Pancreas (tissue), 10 donors: Measurements from ENCODE around the gene DCAF4. TPM values are rescaled to one million over a fixed set of nuclear protein-coding genes. Genes with fewer than 3 reads are reported as not detected.
"Not testable (repeated sequence)": the region's sequence is repeated elsewhere in the genome, so short reads cannot be mapped to it uniquely, and the experiment has no call there.

Source experiments
- ATAC-seq, 4 donors: fragments of 200-7000 bp; cut with Tn5 transposase; one replicate each; pipeline versions ENCODE4 v1.8.0 to v1.9.1; 2020; ENCODE audit warnings: mild to moderate bottlenecking in 4 of 4, moderate library complexity in 4 of 4
- DNase-seq, 6 donors: peaks; one replicate each; pipeline ENCODE4 v3.0.0-alpha.2; 2020
- FAIRE-seq: peaks from 2 replicates; lab custom pipeline; 2012; peaks lifted over from hg19 to GRCh38; lab: Jason Lieb, UNC
- H3K27ac ChIP-seq, 4 donors: fragments of 200-600 bp; sonication (generic); 1 replicate in 3 of 4; 2 replicates in 1 of 4; pipeline versions ENCODE4 v1.5.0 to v1.8.0; 2020
- H3K27me3 ChIP-seq, 4 donors: fragments of 200-600 bp; one replicate each; pipeline ENCODE4 v1.8.0; 2021
- H3K36me3 ChIP-seq, 3 donors: fragments of 200-600 bp; sonication (generic) in 1 of 3; one replicate each; pipeline versions ENCODE4 v1.5.0 to v1.8.0; 2020 to 2021
- H3K4me1 ChIP-seq, 3 donors: fragments of 200-600 bp; one replicate each; pipeline ENCODE4 v1.8.0; 2021
- H3K4me3 ChIP-seq, 4 donors: fragments of 200-600 bp; sonication (generic) in 2 of 4; one replicate each; pipeline versions ENCODE4 v1.5.0 to v1.8.0; 2020 to 2021
- H3K9me3 ChIP-seq, 4 donors: fragments of 200-600 bp; one replicate each; pipeline ENCODE4 v1.8.0; 2021
- WGBS, 2 donors: extraction: QIAGEN DNeasy Blood & Tissue Kit; methylation state at CpG; one replicate each; pipeline ENCODE4 v1.1.7; 2013; 5-methylcytosine and 5-hydroxymethylcytosine counted together
- intact Hi-C, 3 donors: fragments of 100-400 bp; cut with DNase I; formaldehyde crosslinking; loops; one replicate each; pipeline versions ENCODE4 v1.11.1 to v1.14.2; 2022
- polyA plus RNA-seq, 2 donors: library from polyadenylated mRNA; stranded (reverse); fragments of 200-250 nt; gene quantifications; one replicate each; pipeline ENCODE4 v1.2.3, GENCODE V29; 2013
- total RNA-seq, 6 donors: library from RNA; stranded (reverse); fragmentation: NEBNext Ultra II Directional in 4 of 6; extraction: Animal tissue kit (Norgen Biotek cat#: 25700) in 4 of 6; gene quantifications; one replicate each; pipeline versions ENCODE4 v1.2.1 to v1.2.4, GENCODE V29; 2021 to 2023
- TF ChIP-seq, protein P1 (sequence below), 4 donors: fragments of 200-600 bp; sonication (generic) in 3 of 4; IDR thresholded peaks; one replicate each; pipeline versions ENCODE4 v1.5.0 to v1.8.0; 2021; ENCODE audit warnings: antibody characterized with exemption in 4 of 4
- donor health status: healthy with polysubstance abuse.
- donor health status: DM: no; HTN: no; CAD: no; lungs with moderate emphysema.
- donor health status: DM: no; HTN: no; CAD: no.
- donor health status: control.
- donor health status: control.
- donor health status: Bipolar disorder and iron deficiency.
- donor health status: DM: yes; HTN: yes; CAD: no.
- donor health status: DM: no; HTN: no; CAD: no.
- donor health status: DM: no; HTN: no; CAD: no.
- donor health status: DM: yes; HTN: yes; CAD: no.

Gene DCAF4
- total and polyA plus RNA-seq, 8 donors = 7.8 to 14.5 (median 11.2) TPM

DNA sequence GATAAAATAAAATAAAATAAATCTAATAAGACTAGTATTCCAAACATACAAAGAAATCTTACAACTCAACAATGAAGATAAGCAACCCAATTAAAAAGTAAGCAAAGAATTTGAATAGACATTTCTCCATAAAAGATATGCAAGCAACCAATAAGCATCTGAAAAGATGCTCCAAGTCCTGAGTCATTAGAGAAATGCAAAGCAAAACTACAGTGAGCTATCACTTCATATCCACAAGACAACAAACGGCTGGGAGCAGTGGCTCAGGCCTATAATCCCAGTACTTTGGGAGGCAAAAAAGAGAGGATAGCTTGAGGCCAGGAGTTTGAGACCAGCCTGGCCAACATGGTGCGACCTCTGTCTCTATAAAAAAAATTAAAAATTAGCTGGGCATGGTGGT, 73.8 kb downstream of the DCAF4 start:
- TF ChIP-seq, protein P1, sequence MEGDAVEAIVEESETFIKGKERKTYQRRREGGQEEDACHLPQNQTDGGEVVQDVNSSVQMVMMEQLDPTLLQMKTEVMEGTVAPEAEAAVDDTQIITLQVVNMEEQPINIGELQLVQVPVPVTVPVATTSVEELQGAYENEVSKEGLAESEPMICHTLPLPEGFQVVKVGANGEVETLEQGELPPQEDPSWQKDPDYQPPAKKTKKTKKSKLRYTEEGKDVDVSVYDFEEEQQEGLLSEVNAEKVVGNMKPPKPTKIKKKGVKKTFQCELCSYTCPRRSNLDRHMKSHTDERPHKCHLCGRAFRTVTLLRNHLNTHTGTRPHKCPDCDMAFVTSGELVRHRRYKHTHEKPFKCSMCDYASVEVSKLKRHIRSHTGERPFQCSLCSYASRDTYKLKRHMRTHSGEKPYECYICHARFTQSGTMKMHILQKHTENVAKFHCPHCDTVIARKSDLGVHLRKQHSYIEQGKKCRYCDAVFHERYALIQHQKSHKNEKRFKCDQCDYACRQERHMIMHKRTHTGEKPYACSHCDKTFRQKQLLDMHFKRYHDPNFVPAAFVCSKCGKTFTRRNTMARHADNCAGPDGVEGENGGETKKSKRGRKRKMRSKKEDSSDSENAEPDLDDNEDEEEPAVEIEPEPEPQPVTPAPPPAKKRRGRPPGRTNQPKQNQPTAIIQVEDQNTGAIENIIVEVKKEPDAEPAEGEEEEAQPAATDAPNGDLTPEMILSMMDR (IDR thresholded peaks at IDR 0.05) = no peak
- FAIRE-seq = no peak
- no peak overlapping the region for H3K4me3 ChIP-seq
- H3K9me3 ChIP-seq = no peaks in the 10 kb centered on the region
- H3K27ac ChIP-seq = no peak overlapping the region
- intact Hi-C loops = no loop called here
- no peak for DNase-seq
- peaks cover 0 to 3% (median 0%) of the 10 kb centered on the region in 3 donors for H3K4me1 ChIP-seq
- no peak for ATAC-seq
- WGBS, 2 donors = 93 to 97% methylated on average over 2 of the region's 2 CpGs
- peaks cover 0 to 18% (median 5%) of the 10 kb centered on the region in 3 donors for H3K36me3 ChIP-seq
- no peaks in the 10 kb centered on the region for H3K27me3 ChIP-seq

DNA sequence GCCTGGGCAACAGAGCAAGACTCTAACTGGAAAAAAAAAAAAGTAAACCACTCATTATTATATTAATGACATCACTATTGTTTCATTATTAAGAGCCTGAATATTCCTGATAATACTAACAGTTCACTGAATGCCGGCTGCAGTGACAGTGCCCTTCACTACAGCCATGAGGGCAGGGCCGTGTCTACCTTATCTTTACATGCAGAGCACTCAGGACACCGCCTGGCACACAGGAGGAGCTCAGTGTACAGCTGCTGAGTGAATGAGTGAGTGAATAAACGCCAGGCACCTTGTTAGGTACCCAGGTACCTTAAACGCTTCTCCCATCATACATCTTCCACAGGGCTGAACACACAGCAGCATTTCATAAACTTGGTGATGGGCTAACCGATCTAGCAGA, 77.4 kb downstream of the DCAF4 start:
- H3K4me3 ChIP-seq = no peak overlapping the region
- H3K27me3 ChIP-seq = no peaks in the 10 kb centered on the region
- no peak overlapping the region for H3K27ac ChIP-seq
- H3K4me1 ChIP-seq = peaks cover 0 to 8% (median 0%) of the 10 kb centered on the region in 3 donors
- 93 to 94% methylated on average over 6 of the region's 6 CpGs for WGBS, 2 donors
- DNase-seq (no peak), ATAC-seq (no peak), FAIRE-seq (no peak)
- no peaks in the 10 kb centered on the region for H3K36me3 ChIP-seq
- no peaks in the 10 kb centered on the region for H3K9me3 ChIP-seq
- intact Hi-C loops = no loop called here
- TF ChIP-seq, protein P1 (IDR thresholded peaks at IDR 0.05) = no peak

DNA sequence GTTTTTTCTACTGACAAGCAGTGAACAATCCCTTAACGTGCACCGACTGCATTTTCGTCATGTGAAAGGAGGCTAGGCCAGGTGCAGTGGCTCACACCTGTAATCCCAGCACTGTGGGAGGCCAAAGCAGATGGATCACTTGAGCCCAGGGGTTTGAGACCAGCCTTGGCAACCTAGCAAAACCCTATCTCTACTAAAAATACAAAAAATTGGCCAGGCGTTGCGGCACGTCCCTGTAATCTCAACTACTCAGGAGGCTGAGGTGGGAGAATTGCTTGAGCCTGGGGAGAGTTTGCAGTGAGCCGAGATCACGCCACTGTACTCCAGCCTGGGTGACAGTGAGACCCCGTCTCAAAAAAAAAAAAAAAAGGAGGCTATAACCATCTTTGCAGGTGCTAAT, 78.4 kb downstream of the DCAF4 start:
- not testable (repeated sequence) for FAIRE-seq
- 45 to 50% methylated on average over 9 of the region's 9 CpGs for WGBS, 2 donors
- peak in 1 of 6 donors; percentile 5 for DNase-seq

DNA sequence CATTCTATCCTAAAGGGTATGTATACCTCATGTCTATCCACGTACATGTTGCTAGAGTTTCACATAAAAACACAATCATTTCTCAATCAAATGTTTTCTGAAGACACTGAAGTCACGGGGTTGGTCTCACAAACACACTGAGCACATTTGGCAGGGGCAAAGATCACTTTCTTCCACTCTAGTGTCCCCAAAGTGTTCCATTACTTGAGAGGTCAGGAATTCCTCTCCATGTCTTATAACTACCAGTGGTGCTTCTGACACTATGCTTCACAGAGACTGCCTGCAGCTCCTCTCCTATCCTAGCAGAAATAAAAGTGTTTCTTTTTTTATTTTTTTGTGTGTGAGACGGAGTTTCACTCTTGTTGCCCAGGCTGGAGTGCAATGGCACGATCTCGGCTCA, 81.6 kb downstream of the DCAF4 start:
- FAIRE-seq (no peak), ATAC-seq (no peak)
- H3K27ac ChIP-seq = no peak overlapping the region

More for the DNA sequence above, 78.4 kb downstream of the DCAF4 start:
- H3K4me1 ChIP-seq, H3K36me3 ChIP-seq, H3K27me3 ChIP-seq, H3K4me3 ChIP-seq, intact Hi-C loops, ATAC-seq, H3K9me3 ChIP-seq: not testable (repeated sequence)
- H3K27ac ChIP-seq = peak overlapping the region in 3 of 4 donors; percentile 25 to 68 (median 54)

DNA sequence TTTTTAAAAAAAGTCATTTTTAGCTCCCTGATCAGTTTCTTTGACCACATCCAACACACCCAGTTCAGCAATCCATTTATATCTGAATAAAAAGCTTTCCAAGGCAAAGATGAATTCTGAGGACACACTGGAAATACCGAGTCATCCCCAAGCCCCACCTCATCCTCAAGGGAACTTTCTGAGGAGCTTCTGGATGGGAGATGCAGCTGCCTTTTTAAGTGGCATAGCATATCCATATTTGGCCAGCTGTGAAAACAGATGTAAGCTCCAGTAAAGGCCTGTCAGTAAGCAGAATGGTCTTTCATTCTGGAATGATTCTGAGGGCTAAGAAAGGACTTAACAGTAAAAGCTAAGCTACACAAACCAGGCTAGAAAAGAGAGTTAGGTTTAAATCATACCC, 82.2 kb downstream of the DCAF4 start:
- ATAC-seq (no peak), FAIRE-seq (no peak), DNase-seq (no peak)
- intact Hi-C loops = no loop called here
- TF ChIP-seq, protein P1 (IDR thresholded peaks at IDR 0.05) = no peak
- WGBS, 2 donors = 79 to 87% methylated on average over 1 of the region's 1 CpG
- no peak overlapping the region for H3K27ac ChIP-seq
- peaks cover 0 to 8% (median 0%) of the 10 kb centered on the region in 3 donors for H3K4me1 ChIP-seq
- no peaks in the 10 kb centered on the region for H3K9me3 ChIP-seq
- no peak overlapping the region for H3K4me3 ChIP-seq
- H3K36me3 ChIP-seq = peaks cover 0 to 3% (median 0%) of the 10 kb centered on the region in 3 donors
- no peaks in the 10 kb centered on the region for H3K27me3 ChIP-seq

More for the DNA sequence above, 81.6 kb downstream of the DCAF4 start:
- no peak overlapping the region for H3K4me3 ChIP-seq
- intact Hi-C loops = no loop called here
- H3K27me3 ChIP-seq = no peaks in the 10 kb centered on the region
- WGBS, 2 donors = 83 to 84% methylated on average over 5 of the region's 5 CpGs
- peaks cover 0 to 3% (median 0%) of the 10 kb centered on the region in 3 donors for H3K36me3 ChIP-seq
- TF ChIP-seq, protein P1 (IDR thresholded peaks at IDR 0.05) = no peak
- peaks cover 0 to 8% (median 0%) of the 10 kb centered on the region in 3 donors for H3K4me1 ChIP-seq
- DNase-seq = no peak
- H3K9me3 ChIP-seq = no peaks in the 10 kb centered on the region

Other genes starting within 250 kb of the DCAF4 start
- gene DPF3, start 32.4 kb upstream of the DCAF4 start, total RNA-seq = 1 to 10 TPM in 3 of 6 donors, under 1 TPM in 3; 0.14 to 1.3 (median 1.1) TPM
- gene DPF3, start 32.4 kb upstream of the DCAF4 start, polyA plus RNA-seq = under 1 TPM; 0.46 to 0.77 TPM
- gene ZFYVE1, start 100.6 kb downstream of the DCAF4 start, total RNA-seq = 10 to 100 TPM in 1 of 6 donors, 1 to 10 TPM in 5; 3.1 to 13.8 (median 6.9) TPM
- gene ZFYVE1, start 100.6 kb downstream of the DCAF4 start, polyA plus RNA-seq = 1 to 10 TPM; 3.2 to 4.4 TPM
- 10 to 100 TPM; 22.7 to 39.6 (median 28.4) TPM for gene RBM25, start 132.1 kb downstream of the DCAF4 start, total RNA-seq
- 10 to 100 TPM; 52.5 to 62.8 TPM for gene RBM25, start 132.1 kb downstream of the DCAF4 start, polyA plus RNA-seq
- gene PSEN1, start 210.0 kb downstream of the DCAF4 start, total RNA-seq = 10 to 100 TPM; 15.5 to 32.9 (median 20.2) TPM
- 10 to 100 TPM in 1 of 2 donors, 1 to 10 TPM in 1; 9.2 to 17.0 TPM for gene PSEN1, start 210.0 kb downstream of the DCAF4 start, polyA plus RNA-seq